PFSK-1 (cell line): Measurements from ENCODE around the gene CACNA1A.

ENCODE experiments used
- FOXP2 ChIP-seq: optimal IDR thresholded peaks from 2 replicates; pipeline ENCODE3; 2011; ENCODE audit warnings: borderline replicate concordance, control low read depth, inconsistent platforms; ENCODE audit not compliant: insufficient read depth; ENCODE audit errors: extremely low read length, extremely low read depth
- POLR2AphosphoS5 ChIP-seq: IDR thresholded peaks from 2 replicates; pipeline ENCODE4 v1.6.1; 2012; ENCODE audit warnings: low read depth, mild to moderate bottlenecking, control low read depth, low read length, moderate library complexity
- REST ChIP-seq, 2 experiments: IDR thresholded peaks; 2 replicates each; pipeline versions ENCODE4 v1.6.1 to v1.8.0; 2011 to 2012; ENCODE audit warnings: low read depth in 2 of 2, low read length in 2 of 2, control low read depth in 1 of 2, inconsistent platforms in 1 of 2, mild to moderate bottlenecking in 1 of 2, moderate library complexity in 1 of 2; ENCODE audit not compliant: insufficient read depth in 1 of 2
- SIN3A ChIP-seq: IDR thresholded peaks from 2 replicates; pipeline ENCODE4 v1.6.1; 2012; ENCODE audit warnings: mild to moderate bottlenecking, low read length, moderate library complexity, borderline replicate concordance; ENCODE audit not compliant: insufficient read depth
- TAF1 ChIP-seq: IDR thresholded peaks from 2 replicates; pipeline ENCODE4 v1.6.1; 2012; ENCODE audit warnings: low read length, control low read depth, borderline replicate concordance; ENCODE audit not compliant: insufficient read depth

The CACNA1A gene

GRCh38 chr19:13255041-13255718 lies 251.1 kb downstream of the CACNA1A start:
- no peak for TF ChIP-seq SIN3A
- TF ChIP-seq FOXP2: no peak
- TF ChIP-seq TAF1: no peak
- TF ChIP-seq POLR2AphosphoS5: no peak
- TF ChIP-seq REST (IDR thresholded peaks at IDR 0.05; ENCODE audit: insufficient read depth in 1 of 2, low read depth in 2 of 2, low read length in 2 of 2): no peak

GRCh38 chr19:13252569-13253335 lies 253.5 kb downstream of the CACNA1A start:
- no peak for TF ChIP-seq FOXP2
- TF ChIP-seq SIN3A: no peak
- TF ChIP-seq REST (IDR thresholded peaks at IDR 0.05; ENCODE audit: insufficient read depth in 1 of 2, low read depth in 2 of 2, low read length in 2 of 2): no peak
- no peak for TF ChIP-seq TAF1
- TF ChIP-seq POLR2AphosphoS5: no peak

GRCh38 chr19:13244920-13245319 lies 261.4 kb downstream of the CACNA1A start:
- TF ChIP-seq POLR2AphosphoS5: no peak
- TF ChIP-seq SIN3A: no peak
- TF ChIP-seq TAF1: no peak
- no peak for TF ChIP-seq REST (IDR thresholded peaks at IDR 0.05; ENCODE audit: insufficient read depth in 1 of 2, low read depth in 2 of 2, low read length in 2 of 2)

GRCh38 chr19:13241231-13242104 lies 264.8 kb downstream of the CACNA1A start:
- TF ChIP-seq SIN3A (no peak), FOXP2 (no peak), REST (IDR thresholded peaks at IDR 0.05; ENCODE audit: insufficient read depth in 1 of 2, low read depth in 2 of 2, low read length in 2 of 2) (no peak), POLR2AphosphoS5 (no peak), TAF1 (no peak)
